ENCODE data around the gene TBX2.

Gene TBX2

GRCh38 chr17:61380836-61381525 lies 18.7 kb upstream of the TBX2 start:
- H3K4me3 ChIP-seq (ENCODE audit: low read depth, low read length) = no peak overlapping the region
- TF ChIP-seq, protein P1, sequence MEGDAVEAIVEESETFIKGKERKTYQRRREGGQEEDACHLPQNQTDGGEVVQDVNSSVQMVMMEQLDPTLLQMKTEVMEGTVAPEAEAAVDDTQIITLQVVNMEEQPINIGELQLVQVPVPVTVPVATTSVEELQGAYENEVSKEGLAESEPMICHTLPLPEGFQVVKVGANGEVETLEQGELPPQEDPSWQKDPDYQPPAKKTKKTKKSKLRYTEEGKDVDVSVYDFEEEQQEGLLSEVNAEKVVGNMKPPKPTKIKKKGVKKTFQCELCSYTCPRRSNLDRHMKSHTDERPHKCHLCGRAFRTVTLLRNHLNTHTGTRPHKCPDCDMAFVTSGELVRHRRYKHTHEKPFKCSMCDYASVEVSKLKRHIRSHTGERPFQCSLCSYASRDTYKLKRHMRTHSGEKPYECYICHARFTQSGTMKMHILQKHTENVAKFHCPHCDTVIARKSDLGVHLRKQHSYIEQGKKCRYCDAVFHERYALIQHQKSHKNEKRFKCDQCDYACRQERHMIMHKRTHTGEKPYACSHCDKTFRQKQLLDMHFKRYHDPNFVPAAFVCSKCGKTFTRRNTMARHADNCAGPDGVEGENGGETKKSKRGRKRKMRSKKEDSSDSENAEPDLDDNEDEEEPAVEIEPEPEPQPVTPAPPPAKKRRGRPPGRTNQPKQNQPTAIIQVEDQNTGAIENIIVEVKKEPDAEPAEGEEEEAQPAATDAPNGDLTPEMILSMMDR (conservative IDR thresholded peaks at IDR 0.05; ENCODE audit: low read depth, low read length) = no peak
- DNase-seq (ENCODE audit: low read depth) = no peak

DNA sequence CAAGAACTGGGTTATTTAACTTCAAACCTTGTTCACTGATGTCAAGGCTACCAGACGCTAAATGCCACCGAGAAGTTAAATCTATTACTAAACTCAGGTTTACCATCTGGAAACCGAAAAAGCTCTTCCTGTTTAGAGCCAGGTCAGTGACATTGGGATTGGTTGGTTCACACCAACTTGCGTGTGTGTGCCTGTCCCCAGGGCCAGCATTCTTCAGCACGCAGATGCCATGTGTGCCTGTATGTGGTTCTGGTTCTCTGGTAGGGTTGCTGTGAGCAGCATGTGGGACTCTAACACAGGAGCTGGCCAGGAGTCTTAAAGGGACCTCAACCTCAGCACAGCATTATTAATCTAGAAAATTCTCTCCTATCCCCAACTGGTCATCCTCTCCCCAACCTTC lies 18.1 kb upstream of the TBX2 start:
- H3K4me3 ChIP-seq (ENCODE audit: low read depth, low read length) = no peak overlapping the region
- DNase-seq (ENCODE audit: low read depth) = no peak
- TF ChIP-seq, protein P1 (conservative IDR thresholded peaks at IDR 0.05; ENCODE audit: low read depth, low read length) = no peak

DNA sequence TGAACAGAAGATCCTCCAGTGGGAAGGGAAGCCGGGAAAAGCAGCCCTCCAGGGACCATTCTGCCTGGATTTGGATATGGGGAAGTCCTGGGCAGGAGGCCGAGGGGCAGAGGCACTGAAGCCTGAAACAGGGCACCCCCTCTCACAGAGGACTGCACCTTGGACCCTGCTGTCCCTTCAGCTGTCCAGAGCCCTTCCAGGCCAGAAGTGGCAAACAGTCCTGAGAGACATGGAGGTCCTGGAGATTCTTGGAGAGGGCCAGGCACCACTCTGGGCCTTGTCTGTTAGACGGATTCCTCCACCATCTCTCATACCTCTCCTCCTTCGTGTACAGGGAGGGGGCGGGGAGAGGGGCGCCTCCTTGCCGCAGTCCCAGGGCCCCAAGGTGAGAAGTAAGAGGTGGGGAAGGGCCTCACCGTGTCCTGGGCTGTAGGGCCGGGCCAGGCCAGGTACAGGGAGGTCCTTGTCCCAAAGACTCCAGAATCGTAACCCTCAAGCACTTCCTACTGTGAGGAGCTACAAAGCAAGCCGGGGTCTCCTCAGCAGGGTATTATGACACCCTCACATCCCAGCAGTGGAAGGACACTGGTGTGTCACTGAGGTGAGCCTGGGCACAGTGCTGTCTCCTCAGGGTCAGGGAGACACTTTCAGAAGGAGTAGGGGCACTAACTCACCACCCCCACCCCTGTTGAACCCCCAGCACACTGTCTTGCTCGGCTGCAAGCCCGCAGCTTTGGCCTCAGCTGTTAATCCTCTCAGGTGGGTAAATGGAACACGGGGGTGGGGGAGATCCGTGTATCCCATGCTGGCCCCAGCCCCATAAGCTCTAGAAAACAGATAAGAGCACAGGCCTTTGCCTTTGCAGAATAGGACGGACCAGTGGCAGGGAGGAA lies 16.6 kb upstream of the TBX2 start:
- H3K4me3 ChIP-seq (ENCODE audit: low read depth, low read length) = no peak overlapping the region
- TF ChIP-seq, protein P1 (conservative IDR thresholded peaks at IDR 0.05; ENCODE audit: low read depth, low read length) = no peak
- DNase-seq (ENCODE audit: low read depth) = no peak

GRCh38 chr17:61383689-61384201 lies 15.9 kb upstream of the TBX2 start:
- H3K4me3 ChIP-seq (ENCODE audit: low read depth, low read length) = no peak overlapping the region
- TF ChIP-seq, protein P1 (conservative IDR thresholded peaks at IDR 0.05; ENCODE audit: low read depth, low read length) = no peak
- no peak for DNase-seq (ENCODE audit: low read depth)

DNA sequence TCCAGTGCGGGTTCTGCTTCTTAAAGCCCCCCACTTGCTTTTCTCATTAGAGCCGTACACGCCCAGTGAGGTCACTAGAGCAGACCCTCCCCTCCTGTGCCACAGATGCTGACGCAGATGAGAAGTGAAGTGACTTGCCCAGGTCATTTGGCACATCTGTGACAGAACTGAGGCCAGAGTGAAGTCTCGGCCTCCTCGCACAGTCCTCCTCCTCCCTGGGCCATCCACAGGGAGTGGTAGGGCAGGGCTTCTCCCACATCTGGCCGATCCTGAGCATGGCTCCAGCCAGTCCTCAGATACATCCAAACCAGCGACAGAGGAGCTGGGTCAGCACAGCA lies 15.3 kb upstream of the TBX2 start:
- H3K4me3 ChIP-seq (ENCODE audit: low read depth, low read length) = no peak overlapping the region
- TF ChIP-seq, protein P1 (conservative IDR thresholded peaks at IDR 0.05; ENCODE audit: low read depth, low read length) = no peak
- no peak for DNase-seq (ENCODE audit: low read depth)

DNA sequence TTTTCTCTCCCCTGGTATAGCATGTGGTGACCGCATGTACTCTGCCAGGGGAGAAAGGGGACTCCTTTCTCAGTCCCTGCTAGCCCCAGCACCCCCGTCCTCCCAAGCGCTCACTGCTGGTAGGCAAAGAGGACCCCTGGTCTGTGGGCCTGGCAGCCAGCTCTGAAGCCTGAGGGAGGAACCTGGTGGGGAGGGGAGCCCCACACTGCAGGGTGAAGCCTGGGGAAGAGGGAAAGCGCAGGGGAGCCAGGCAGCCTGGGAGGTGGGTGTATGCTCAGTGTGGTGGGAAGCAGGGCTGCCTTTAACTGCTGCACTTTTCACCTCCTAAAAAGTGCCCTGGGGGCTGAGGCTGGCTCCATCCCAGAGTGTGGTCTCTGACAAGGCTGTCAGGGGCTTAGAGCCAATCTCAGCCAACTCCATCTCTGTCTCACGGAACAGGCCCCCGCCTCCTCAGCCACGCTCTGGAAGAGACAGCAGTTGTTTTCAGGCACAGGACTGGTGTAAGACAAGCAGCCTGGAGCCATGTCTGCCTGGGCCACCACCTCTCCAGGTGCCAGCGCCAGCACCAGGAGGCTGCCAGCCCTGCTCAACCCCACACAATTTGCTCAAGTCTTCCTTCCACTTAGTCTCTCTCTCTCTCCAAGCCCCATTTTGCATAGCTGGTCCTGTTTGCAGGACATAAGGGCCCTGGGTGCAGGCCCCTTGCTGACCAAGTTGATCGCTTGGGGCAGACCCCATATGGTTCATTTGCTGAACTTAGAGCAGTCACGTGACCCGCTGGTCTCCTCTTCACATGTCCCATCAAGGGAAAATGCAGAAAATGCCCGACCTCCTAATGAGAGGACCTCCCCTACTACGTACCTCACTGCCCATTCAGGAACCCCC lies 14.7 kb upstream of the TBX2 start:
- TF ChIP-seq, protein P1 (conservative IDR thresholded peaks at IDR 0.05; ENCODE audit: low read depth, low read length) = no peak
- no peak for DNase-seq (ENCODE audit: low read depth)
- H3K4me3 ChIP-seq (ENCODE audit: low read depth, low read length) = no peak overlapping the region

Measured in choroid plexus epithelial cell (primary cell).